Kidney (tissue), 14 donors: ENCODE results near the gene PNKP. TPM values are rescaled to one million over a fixed set of nuclear protein-coding genes. Genes with fewer than 3 reads are reported as not detected.
A peak's percentile ranks its signal among the peaks of the same experiment; 100 is the strongest.

ENCODE experiments used
- DNase-seq, 5 donors: peaks; one replicate each; pipeline ENCODE4 v3.0.0-alpha.2; 2013 to 2020
- FAIRE-seq: peaks from 2 replicates; lab custom pipeline; 2012; peaks lifted over from hg19 to GRCh38; lab: Jason Lieb, UNC
- H3K27ac ChIP-seq, 2 donors: one replicate each; pipeline ENCODE4 v1.7.0; 2013; ENCODE audit warnings: low read depth in 2 of 2, low read length in 2 of 2, inconsistent platforms in 1 of 2
- H3K27me3 ChIP-seq: one replicate; pipeline ENCODE4 v1.7.1; 2013; ENCODE audit warnings: low read length, inconsistent platforms; ENCODE audit not compliant: control insufficient read depth, insufficient read depth
- H3K36me3 ChIP-seq, 3 donors: one replicate each; pipeline versions ENCODE4 v1.7.0 to v1.7.1; 2013; ENCODE audit warnings: low read length in 3 of 3, control low read depth in 1 of 3, inconsistent platforms in 1 of 3; ENCODE audit not compliant: insufficient read depth in 3 of 3, control insufficient read depth in 2 of 3
- H3K4me1 ChIP-seq, 3 donors: one replicate each; pipeline versions ENCODE4 v1.7.0 to v1.7.1; 2013; ENCODE audit warnings: low read length in 3 of 3, inconsistent platforms in 1 of 3, low read depth in 1 of 3; ENCODE audit not compliant: control insufficient read depth in 2 of 3, insufficient read depth in 2 of 3
- H3K4me3 ChIP-seq, 3 donors: one replicate each; pipeline versions ENCODE4 v1.7.0 to v1.8.1; 2013; ENCODE audit warnings: low read length in 3 of 3, control low read depth in 1 of 3, inconsistent platforms in 1 of 3
- H3K9ac ChIP-seq, 3 donors: one replicate each; pipeline versions ENCODE4 v1.7.0 to v1.7.1; 2013; ENCODE audit warnings: low read length in 3 of 3, control low read depth in 1 of 3, inconsistent platforms in 1 of 3
- H3K9me3 ChIP-seq, 3 donors: one replicate each; pipeline versions ENCODE4 v1.7.0 to v1.7.1; 2013; ENCODE audit warnings: low read length in 3 of 3, control low read depth in 1 of 3, inconsistent platforms in 1 of 3; ENCODE audit not compliant: control insufficient read depth in 2 of 3, insufficient read depth in 1 of 3
- intact Hi-C: fragments of 100-400 bp; cut with DNase I; formaldehyde crosslinking; loops from one replicate; pipeline ENCODE4 v1.11.1; 2022
- polyA plus RNA-seq: library from polyadenylated mRNA; stranded (reverse); fragments of 350-450 nt; fragmentation: Illumina TruSeq; extraction: RNeasy Lipid Tissue Mini Kit (QIAGEN cat#74804); gene quantifications from one replicate; pipeline ENCODE4 v1.2.3, GENCODE V29; 2014; ENCODE audit warnings: low read depth, low replicate concordance; ENCODE audit not compliant: insufficient read depth
- total RNA-seq: library from RNA; stranded (reverse); fragmentation: NEBNext Ultra II Directional; extraction: Animal tissue kit (Norgen Biotek cat#: 25700); gene quantifications from one replicate; pipeline ENCODE4 v1.2.1, GENCODE V29; 2021
- TF ChIP-seq, protein P1 (sequence below): IDR thresholded peaks from 3 replicates; pipeline ENCODE4 v1.5.1; 2012; ENCODE audit warnings: mild to moderate bottlenecking, moderate library complexity, borderline replicate concordance; ENCODE audit not compliant: insufficient read depth; ENCODE audit errors: extremely low read depth
- donor health status: control.
- donor health status: control.
- donor health status: control.
- donor health status: control.
- donor health status: control.
- donor health status: DM: yes; HTN: yes; CAD: no.
- donor health status: Normal renal cell carcinoma (clear cell type).

The PNKP gene
- total and polyA plus RNA-seq, 2 donors from 2014 or later = 45.5 to 101 TPM

DNA sequence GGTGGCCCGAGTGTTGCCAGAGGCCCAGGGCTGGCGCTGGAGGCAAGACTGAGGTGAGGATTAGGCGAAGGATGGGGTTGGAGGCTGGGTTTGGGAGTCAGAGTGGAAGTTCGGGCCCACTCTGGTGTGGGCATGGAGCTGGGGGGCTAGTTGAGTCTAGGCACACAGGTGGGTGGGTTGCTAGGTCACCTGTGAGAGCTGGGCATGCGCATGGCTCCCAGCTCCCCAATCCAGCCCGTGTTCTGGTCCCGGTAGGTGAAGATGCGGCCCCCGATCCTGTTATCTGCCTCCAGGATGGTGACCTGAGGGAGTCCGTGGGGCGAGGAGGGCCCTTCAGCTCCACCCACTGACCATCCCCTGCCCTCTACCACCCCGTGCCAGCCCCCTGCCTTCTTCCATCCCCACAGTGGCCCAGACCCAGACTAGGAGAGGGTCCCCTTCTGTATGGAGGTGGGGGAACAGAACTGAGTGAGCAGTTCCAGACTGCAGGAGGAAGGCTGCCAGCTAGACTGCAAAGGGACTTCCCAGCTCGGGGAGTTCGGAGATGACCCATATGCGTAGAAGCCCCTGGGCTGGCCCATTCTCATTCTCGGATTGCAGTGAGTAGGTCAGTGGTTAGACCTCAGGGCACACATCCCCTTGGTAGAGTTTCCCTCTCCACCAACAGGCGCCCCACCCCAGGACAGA is 27.6 kb upstream of the PNKP start:
- intact Hi-C loops = no loop called here
- H3K36me3 ChIP-seq = no peaks in the 10 kb centered on the region
- DNase-seq (peak in 1 of 5 donors; percentile 43), FAIRE-seq (no peak)
- H3K9ac ChIP-seq = no peak overlapping the region
- H3K27ac ChIP-seq = no peak overlapping the region
- no peaks in the 10 kb centered on the region for H3K27me3 ChIP-seq
- H3K4me1 ChIP-seq = peaks cover 0 to 8% (median 0%) of the 10 kb centered on the region in 3 donors
- no peak overlapping the region for H3K4me3 ChIP-seq
- TF ChIP-seq, protein P1, sequence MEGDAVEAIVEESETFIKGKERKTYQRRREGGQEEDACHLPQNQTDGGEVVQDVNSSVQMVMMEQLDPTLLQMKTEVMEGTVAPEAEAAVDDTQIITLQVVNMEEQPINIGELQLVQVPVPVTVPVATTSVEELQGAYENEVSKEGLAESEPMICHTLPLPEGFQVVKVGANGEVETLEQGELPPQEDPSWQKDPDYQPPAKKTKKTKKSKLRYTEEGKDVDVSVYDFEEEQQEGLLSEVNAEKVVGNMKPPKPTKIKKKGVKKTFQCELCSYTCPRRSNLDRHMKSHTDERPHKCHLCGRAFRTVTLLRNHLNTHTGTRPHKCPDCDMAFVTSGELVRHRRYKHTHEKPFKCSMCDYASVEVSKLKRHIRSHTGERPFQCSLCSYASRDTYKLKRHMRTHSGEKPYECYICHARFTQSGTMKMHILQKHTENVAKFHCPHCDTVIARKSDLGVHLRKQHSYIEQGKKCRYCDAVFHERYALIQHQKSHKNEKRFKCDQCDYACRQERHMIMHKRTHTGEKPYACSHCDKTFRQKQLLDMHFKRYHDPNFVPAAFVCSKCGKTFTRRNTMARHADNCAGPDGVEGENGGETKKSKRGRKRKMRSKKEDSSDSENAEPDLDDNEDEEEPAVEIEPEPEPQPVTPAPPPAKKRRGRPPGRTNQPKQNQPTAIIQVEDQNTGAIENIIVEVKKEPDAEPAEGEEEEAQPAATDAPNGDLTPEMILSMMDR = no peak
- no peaks in the 10 kb centered on the region for H3K9me3 ChIP-seq

DNA sequence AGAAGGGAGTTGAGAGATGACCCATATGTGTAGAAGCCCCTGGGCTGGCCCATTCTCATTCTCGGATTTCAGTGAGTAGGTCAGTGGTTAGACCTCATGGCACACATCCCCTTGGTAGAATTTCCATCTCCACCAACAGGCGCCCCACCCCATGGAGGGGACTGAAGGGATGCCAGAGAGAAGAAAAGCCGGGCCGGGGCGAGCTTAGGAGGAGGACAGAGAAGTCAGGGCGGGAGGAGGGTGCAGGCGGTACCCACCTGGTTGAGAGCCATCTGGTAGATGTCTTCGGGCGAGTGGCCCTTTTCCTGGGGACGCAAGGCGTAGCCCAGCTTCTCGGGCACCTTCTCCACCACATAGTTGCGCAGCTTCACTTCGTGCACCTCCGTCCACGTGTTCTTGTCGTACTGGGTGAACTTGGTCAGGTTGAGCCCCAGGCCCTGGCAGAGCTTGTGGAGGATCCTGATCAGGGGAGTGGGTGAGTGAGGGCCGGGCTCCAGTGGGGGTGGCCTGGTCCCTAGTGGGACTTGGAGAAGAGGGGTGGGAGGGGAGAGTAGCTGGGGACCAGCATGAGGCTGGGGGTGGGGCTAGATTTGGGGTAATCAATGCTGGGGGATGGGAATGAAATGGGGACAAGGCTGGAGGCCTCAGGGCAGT is 26.8 kb upstream of the PNKP start:
- peaks cover 0 to 8% (median 0%) of the 10 kb centered on the region in 3 donors for H3K4me1 ChIP-seq
- peak in 1 of 5 donors; percentile 44 for DNase-seq
- no peaks in the 10 kb centered on the region for H3K27me3 ChIP-seq
- TF ChIP-seq, protein P1 = no peak
- no peaks in the 10 kb centered on the region for H3K9me3 ChIP-seq
- FAIRE-seq = no peak
- no peak overlapping the region for H3K27ac ChIP-seq
- no peaks in the 10 kb centered on the region for H3K36me3 ChIP-seq
- intact Hi-C loops = no loop called here
- H3K4me3 ChIP-seq = no peak overlapping the region
- H3K9ac ChIP-seq = no peak overlapping the region

DNA sequence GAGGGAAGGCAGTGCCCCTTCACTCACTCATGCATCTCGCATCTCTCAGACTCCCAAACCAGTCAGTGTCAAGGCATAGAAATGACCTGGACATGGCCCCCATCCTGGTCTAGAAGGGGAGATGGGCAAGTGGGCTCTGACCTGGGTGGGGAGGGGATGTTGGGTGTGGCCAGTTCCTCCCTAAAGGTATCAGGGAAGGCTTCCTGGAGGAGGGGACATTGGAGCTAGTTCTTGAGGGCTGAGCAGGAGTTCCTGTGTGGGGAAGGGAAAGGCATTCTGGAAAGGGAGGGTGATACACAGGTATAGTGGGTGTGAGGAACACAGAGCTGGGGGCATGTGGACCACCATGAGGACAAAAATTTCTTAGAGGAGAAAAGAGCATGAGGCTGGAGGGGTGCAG is 25.3 kb upstream of the PNKP start:
- Histone ChIP-seq H3K36me3 (no peaks in the 10 kb centered on the region), H3K27ac (no peak overlapping the region), H3K4me3 (no peak overlapping the region), H3K9me3 (no peaks in the 10 kb centered on the region), H3K4me1 (peaks cover 0 to 8% (median 0%) of the 10 kb centered on the region in 3 donors), H3K27me3 (no peaks in the 10 kb centered on the region), H3K9ac (no peak overlapping the region)
- DNase-seq = peak in 1 of 5 donors; percentile 26
- intact Hi-C loops = no loop called here
- TF ChIP-seq, protein P1 = no peak
- FAIRE-seq = no peak
